Hepatocyte (in vitro differentiated cells): ENCODE data around the gene CNIH3. TPM values are rescaled to one million over a fixed set of nuclear protein-coding genes. Genes with fewer than 3 reads are reported as not detected.

Experiments
- DNase-seq: peaks from one replicate; pipeline ENCODE4 v3.0.0-alpha.2; 2016; ENCODE audit warnings: low spot score
- H2AFZ ChIP-seq: fragments of 200-600 bp; sonication (generic); 2 replicates; pipeline ENCODE4 v1.6.0; 2016; ENCODE audit warnings: antibody characterized with exemption, mild to moderate bottlenecking
- H3K27ac ChIP-seq: fragments of 200-600 bp; sonication (generic); 2 replicates; pipeline ENCODE4 v1.5.1; 2016; ENCODE audit warnings: mild to moderate bottlenecking
- H3K27me3 ChIP-seq: fragments of 200-600 bp; sonication (generic); 2 replicates; pipeline ENCODE4 v1.6.1; 2016
- H3K36me3 ChIP-seq: fragments of 200-600 bp; sonication (generic); replicated peaks from 2 replicates; pipeline ENCODE4 v1.5.1; 2016; ENCODE audit warnings: low read depth; ENCODE audit not compliant: insufficient read depth
- H3K4me1 ChIP-seq: fragments of 200-600 bp; sonication (generic); 2 replicates; pipeline ENCODE4 v1.5.1; 2016; ENCODE audit warnings: mild to moderate bottlenecking, moderate library complexity; ENCODE audit not compliant: insufficient read depth
- H3K4me2 ChIP-seq: fragments of 200-600 bp; sonication (generic); 2 replicates; pipeline ENCODE4 v1.6.0; 2016
- H3K4me3 ChIP-seq: fragments of 200-600 bp; sonication (generic); 2 replicates; pipeline ENCODE4 v1.5.1; 2016; ENCODE audit warnings: mild to moderate bottlenecking
- H3K79me2 ChIP-seq: fragments of 200-600 bp; sonication (generic); 2 replicates; pipeline ENCODE4 v1.6.0; 2017; ENCODE audit warnings: mild to moderate bottlenecking
- H3K9me2 ChIP-seq: fragments of 200-600 bp; sonication (generic); replicated peaks from 2 replicates; pipeline ENCODE4 v1.6.0; 2017; ENCODE audit warnings: mild to moderate bottlenecking; ENCODE audit not compliant: insufficient read depth
- H3K9me3 ChIP-seq: fragments of 200-600 bp; sonication (generic); 2 replicates; pipeline ENCODE4 v1.5.1; 2016; ENCODE audit warnings: low read depth, mild to moderate bottlenecking
- H4K20me1 ChIP-seq: fragments of 200-600 bp; sonication (generic); 2 replicates; pipeline ENCODE4 v1.6.0; 2016; ENCODE audit warnings: mild to moderate bottlenecking; ENCODE audit not compliant: insufficient read depth, poor library complexity, severe bottlenecking
- CTCF ChIP-seq: fragments of 200-600 bp; sonication (generic); IDR thresholded peaks from 2 replicates; pipeline ENCODE4 v1.5.1; 2016; ENCODE audit warnings: antibody characterized with exemption, mild to moderate bottlenecking; ENCODE audit not compliant: poor library complexity
- EZH2 ChIP-seq: fragments of 200-600 bp; sonication (generic); IDR thresholded peaks from 2 replicates; pipeline ENCODE4 v1.6.1; 2016; ENCODE audit warnings: antibody characterized with exemption, mild to moderate bottlenecking, borderline replicate concordance
- EZH2phosphoT487 ChIP-seq: fragments of 200-600 bp; sonication (generic); IDR thresholded peaks from one replicate; pipeline ENCODE4 v1.6.1; 2018; ENCODE audit warnings: antibody characterized with exemption, mild to moderate bottlenecking, low read depth, moderate library complexity; ENCODE audit not compliant: unreplicated experiment, severe bottlenecking
- WGBS: methylation state at CpG from one replicate; pipeline ENCODE4 v1.1.6; 2016; ENCODE audit warnings: low lambda C conversion rate; ENCODE audit errors: missing lambda C conversion rate; 5-methylcytosine and 5-hydroxymethylcytosine counted together
- polyA plus RNA-seq: library from polyadenylated mRNA; unstranded; fragments of >200 nt; fragmentation: Nextera tagmentation; extraction: Ambion mirVana; gene quantifications from 2 replicates; pipeline ENCODE4 v1.2.1, GENCODE V29; 2016
- total RNA-seq: library from RNA; depleted of rRNA; stranded (reverse); fragments of >200 nt; gene quantifications from 2 replicates; pipeline ENCODE4 v1.2.3, GENCODE V29; 2014

Gene CNIH3
- total and polyA plus RNA-seq, 2 experiments from 2014 or later, result 2.8 to 3.5 TPM

GRCh38 chr1:224694969-224695368 lies 78.9 kb downstream of the CNIH3 start:
- Histone ChIP-seq H3K9me2 (no peaks in the 10 kb centered on the region), H2AFZ (no peak overlapping the region), H3K4me2 (no peak overlapping the region), H3K79me2 (no peaks in the 10 kb centered on the region), H4K20me1 (no peaks in the 10 kb centered on the region), H3K27me3 (no peaks in the 10 kb centered on the region), H3K4me1 (no peaks in the 10 kb centered on the region), H3K9me3 (no peaks in the 10 kb centered on the region), H3K36me3 (no peaks in the 10 kb centered on the region), H3K27ac (no peak overlapping the region), H3K4me3 (no peak overlapping the region)
- WGBS, result 93% methylated on average over 3 of the region's 3 CpGs
- TF ChIP-seq EZH2 (no peak), EZH2phosphoT487 (no peak), CTCF (no peak)
- no peak for DNase-seq

GRCh38 chr1:224696021-224696420 lies 79.9 kb downstream of the CNIH3 start:
- Histone ChIP-seq H2AFZ (no peak overlapping the region), H3K79me2 (no peaks in the 10 kb centered on the region), H3K4me1 (no peaks in the 10 kb centered on the region), H3K27me3 (no peaks in the 10 kb centered on the region), H3K4me3 (no peak overlapping the region), H3K36me3 (no peaks in the 10 kb centered on the region), H3K9me2 (no peaks in the 10 kb centered on the region), H3K4me2 (no peak overlapping the region), H4K20me1 (no peaks in the 10 kb centered on the region), H3K9me3 (no peaks in the 10 kb centered on the region), H3K27ac (no peak overlapping the region)
- no peak for DNase-seq
- WGBS, result 94% methylated on average over 2 of the region's 2 CpGs
- no peak for TF ChIP-seq EZH2
- TF ChIP-seq EZH2phosphoT487, result no peak
- no peak for TF ChIP-seq CTCF

- H3K79me2 ChIP-seq, result no peaks in the 10 kb centered on the region
- TF ChIP-seq EZH2phosphoT487 (no peak), EZH2 (no peak), CTCF (no peak)
These were observed 81.0 kb downstream of the CNIH3 start for GRCh38 chr1:224696891-224697765.

More at GRCh38 chr1:224696891-224697765, 81.0 kb downstream of the CNIH3 start:
- Histone ChIP-seq H3K4me1 (no peaks in the 10 kb centered on the region), H3K27me3 (no peaks in the 10 kb centered on the region), H2AFZ (no peak overlapping the region), H3K36me3 (no peaks in the 10 kb centered on the region), H3K9me3 (no peaks in the 10 kb centered on the region), H3K4me2 (no peak overlapping the region), H3K9me2 (no peaks in the 10 kb centered on the region), H3K27ac (no peak overlapping the region), H4K20me1 (no peaks in the 10 kb centered on the region), H3K4me3 (no peak overlapping the region)
- 91% methylated on average over 14 of the region's 14 CpGs for WGBS
- no peak for DNase-seq
